ENCODE data around the gene GMDS. TPM values are rescaled to one million over a fixed set of nuclear protein-coding genes. Genes with fewer than 3 reads are reported as not detected.

The GMDS gene
- total RNA-seq, 1 donor from 2014 or later, result 34.0 TPM

DNA sequence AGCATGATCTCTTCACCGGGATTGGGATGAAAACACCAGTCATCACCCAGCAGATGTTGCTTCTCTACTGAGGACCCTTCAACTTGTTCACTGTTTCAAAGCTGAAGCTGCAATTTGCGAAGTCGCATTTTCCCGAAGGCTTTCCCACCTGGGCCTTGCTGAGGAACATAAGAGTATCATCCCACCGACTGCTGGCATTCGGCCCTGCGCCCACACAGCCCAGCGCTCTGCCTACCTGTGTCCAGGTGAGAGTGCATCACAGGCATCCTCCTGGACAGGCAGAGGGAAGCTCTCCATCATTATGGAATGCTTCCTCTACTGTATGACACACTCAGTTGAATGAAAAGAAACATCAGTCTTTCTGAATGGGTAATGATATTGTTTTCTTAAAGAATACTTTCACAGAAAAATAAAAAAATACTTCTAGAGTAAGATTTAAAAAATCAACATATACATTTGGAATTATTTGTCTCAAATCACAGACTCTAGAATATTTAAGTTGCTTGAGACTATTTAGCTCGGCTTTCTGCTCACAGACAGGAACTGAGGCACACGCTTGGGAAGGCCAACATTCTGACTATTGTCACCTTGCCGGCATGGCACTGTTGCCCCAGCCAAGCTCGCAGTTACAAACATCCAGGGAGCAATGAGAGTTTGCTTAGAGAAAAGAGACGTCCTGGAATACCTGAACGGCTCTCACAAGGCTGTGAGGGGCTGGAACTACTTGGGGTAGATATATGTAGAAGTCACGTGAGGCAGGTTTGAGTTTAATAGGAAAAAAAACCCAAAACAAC lies 587.0 kb downstream of the GMDS start:
- no peak overlapping the region for H3K27ac Mint-ChIP-seq (ENCODE audit: unreplicated experiment)
- no peaks in the 10 kb centered on the region for H3K27me3 Mint-ChIP-seq (ENCODE audit: low read depth)
- no peaks in the 10 kb centered on the region for H3K36me3 Mint-ChIP-seq (ENCODE audit: low read depth)
- no peak for DNase-seq (ENCODE audit: low spot score)
- H3K4me1 Mint-ChIP-seq (ENCODE audit: low read depth), result peaks cover 22% of the 10 kb centered on the region
- H3K9me3 Mint-ChIP-seq (ENCODE audit: low read depth), result no peaks in the 10 kb centered on the region
- TF ChIP-seq, protein P1, sequence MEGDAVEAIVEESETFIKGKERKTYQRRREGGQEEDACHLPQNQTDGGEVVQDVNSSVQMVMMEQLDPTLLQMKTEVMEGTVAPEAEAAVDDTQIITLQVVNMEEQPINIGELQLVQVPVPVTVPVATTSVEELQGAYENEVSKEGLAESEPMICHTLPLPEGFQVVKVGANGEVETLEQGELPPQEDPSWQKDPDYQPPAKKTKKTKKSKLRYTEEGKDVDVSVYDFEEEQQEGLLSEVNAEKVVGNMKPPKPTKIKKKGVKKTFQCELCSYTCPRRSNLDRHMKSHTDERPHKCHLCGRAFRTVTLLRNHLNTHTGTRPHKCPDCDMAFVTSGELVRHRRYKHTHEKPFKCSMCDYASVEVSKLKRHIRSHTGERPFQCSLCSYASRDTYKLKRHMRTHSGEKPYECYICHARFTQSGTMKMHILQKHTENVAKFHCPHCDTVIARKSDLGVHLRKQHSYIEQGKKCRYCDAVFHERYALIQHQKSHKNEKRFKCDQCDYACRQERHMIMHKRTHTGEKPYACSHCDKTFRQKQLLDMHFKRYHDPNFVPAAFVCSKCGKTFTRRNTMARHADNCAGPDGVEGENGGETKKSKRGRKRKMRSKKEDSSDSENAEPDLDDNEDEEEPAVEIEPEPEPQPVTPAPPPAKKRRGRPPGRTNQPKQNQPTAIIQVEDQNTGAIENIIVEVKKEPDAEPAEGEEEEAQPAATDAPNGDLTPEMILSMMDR (IDR thresholded peaks at IDR 0.05), result no peak
- H3K4me3 Mint-ChIP-seq (ENCODE audit: unreplicated experiment), result no peak overlapping the region

DNA sequence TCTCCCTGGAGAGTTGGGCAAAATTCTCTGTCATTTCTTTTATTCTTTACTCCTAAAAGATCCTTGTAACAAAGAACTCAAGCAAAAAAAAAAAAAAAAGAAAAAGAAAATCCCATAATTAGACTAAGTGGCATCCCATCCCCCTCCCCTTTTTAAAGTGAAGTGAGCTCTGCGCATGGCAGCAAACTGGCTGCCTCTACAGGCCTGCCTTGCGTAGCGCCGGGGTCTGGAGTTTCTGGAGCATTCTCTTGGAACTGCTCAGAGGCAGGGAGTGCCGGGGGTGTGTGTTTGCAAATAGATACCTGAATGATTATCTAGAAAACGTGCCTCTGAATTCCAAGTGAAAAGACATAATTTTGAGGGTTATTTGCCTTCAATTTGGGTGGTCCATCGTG lies 587.6 kb downstream of the GMDS start:
- Mint-ChIP-seq H3K9me3 (ENCODE audit: low read depth) (no peaks in the 10 kb centered on the region), H3K27me3 (ENCODE audit: low read depth) (no peaks in the 10 kb centered on the region)

DNA sequence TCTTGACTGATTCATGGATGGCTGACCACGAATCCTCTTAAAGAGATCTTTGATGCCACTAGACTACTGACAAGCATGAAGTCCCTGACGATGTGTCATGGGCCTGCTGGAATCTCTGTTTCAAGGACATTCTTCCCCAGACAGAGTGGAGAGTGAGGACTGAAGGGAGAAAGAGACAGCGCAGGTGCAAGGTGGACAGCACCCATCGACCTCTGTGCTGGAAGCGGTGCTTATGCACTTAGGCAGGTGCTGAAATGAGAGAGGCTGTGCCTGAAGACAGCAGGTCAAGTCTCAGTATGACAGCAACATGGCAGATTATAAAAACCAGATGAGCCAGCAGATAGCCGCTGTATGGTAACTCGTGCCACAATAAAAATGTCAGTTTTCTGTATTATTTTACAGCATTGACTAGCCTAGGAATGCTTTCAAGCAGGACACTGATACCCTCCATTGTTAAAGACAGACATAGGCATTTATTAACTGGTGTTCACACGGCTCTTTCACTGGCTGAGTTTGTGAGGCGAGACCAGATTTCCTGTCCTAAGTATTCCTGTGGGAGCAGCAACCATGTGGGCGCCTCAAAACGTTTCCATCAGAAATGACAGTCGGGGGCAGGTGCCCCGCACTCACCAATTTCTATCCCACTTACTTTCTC lies 588.2 kb downstream of the GMDS start:
- H3K27ac Mint-ChIP-seq (ENCODE audit: unreplicated experiment), result no peak overlapping the region
- DNase-seq (ENCODE audit: low spot score), result no peak

More for the DNA sequence above, 587.6 kb downstream of the GMDS start:
- Mint-ChIP-seq H3K36me3 (ENCODE audit: low read depth) (no peaks in the 10 kb centered on the region), H3K4me3 (ENCODE audit: unreplicated experiment) (no peak overlapping the region), H3K27ac (ENCODE audit: unreplicated experiment) (no peak overlapping the region), H3K4me1 (ENCODE audit: low read depth) (peaks cover 16% of the 10 kb centered on the region)
- no peak for DNase-seq (ENCODE audit: low spot score)
- TF ChIP-seq, protein P1 (IDR thresholded peaks at IDR 0.05), result no peak

DNA sequence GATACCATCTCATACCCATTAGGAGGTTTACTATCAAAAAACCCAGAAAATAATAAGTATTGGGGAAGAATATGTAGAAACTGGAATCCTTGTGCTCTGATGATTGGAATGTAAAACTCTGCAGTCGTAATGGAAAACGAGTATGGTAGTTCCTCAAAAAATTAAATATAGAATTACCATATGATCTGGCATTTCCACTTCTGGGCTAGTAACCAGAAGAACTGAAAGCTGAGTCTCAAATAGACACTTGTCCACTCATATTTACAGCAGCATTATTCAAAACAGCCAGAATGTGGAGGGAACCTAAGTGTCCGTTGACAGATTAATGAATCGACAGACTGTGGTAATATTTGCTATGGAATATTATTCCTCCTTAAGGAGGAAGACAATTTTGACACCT lies 591.4 kb downstream of the GMDS start:
- TF ChIP-seq, protein P1 (IDR thresholded peaks at IDR 0.05), result no peak
- Mint-ChIP-seq H3K27ac (ENCODE audit: unreplicated experiment) (no peak overlapping the region), H3K4me3 (ENCODE audit: unreplicated experiment) (no peak overlapping the region), H3K27me3 (ENCODE audit: low read depth) (no peaks in the 10 kb centered on the region), H3K4me1 (ENCODE audit: low read depth) (peaks cover 5% of the 10 kb centered on the region), H3K9me3 (ENCODE audit: low read depth) (no peaks in the 10 kb centered on the region), H3K36me3 (ENCODE audit: low read depth) (no peaks in the 10 kb centered on the region)
- no peak for DNase-seq (ENCODE audit: low spot score)

More for the DNA sequence above, 588.2 kb downstream of the GMDS start:
- no peak overlapping the region for H3K4me3 Mint-ChIP-seq (ENCODE audit: unreplicated experiment)
- no peaks in the 10 kb centered on the region for H3K9me3 Mint-ChIP-seq (ENCODE audit: low read depth)
- peaks cover 11% of the 10 kb centered on the region for H3K4me1 Mint-ChIP-seq (ENCODE audit: low read depth)
- H3K27me3 Mint-ChIP-seq (ENCODE audit: low read depth), result no peaks in the 10 kb centered on the region
- H3K36me3 Mint-ChIP-seq (ENCODE audit: low read depth), result no peaks in the 10 kb centered on the region
- TF ChIP-seq, protein P1 (IDR thresholded peaks at IDR 0.05), result no peak

DNA sequence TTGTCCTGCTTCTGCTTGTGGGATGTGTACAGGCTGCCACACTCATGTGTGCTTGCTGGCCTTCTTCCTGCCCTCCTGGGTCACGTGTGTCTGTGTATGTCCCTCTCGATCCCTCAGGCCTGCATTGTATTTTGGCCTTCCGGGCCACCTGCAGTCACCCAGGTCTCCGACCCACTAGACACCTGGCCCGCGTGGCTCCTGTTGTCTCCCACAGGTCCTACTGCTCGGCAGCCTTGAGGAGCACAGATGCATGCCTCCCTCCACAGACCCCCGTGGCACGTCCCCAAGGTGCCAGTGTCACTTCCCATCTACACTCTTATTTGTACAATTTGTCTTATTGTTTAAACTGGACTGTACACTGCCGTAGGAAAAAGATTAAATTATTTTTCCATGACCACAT lies 592.6 kb downstream of the GMDS start:
- no peaks in the 10 kb centered on the region for H3K9me3 Mint-ChIP-seq (ENCODE audit: low read depth)
- no peaks in the 10 kb centered on the region for H3K27me3 Mint-ChIP-seq (ENCODE audit: low read depth)
- peaks cover 5% of the 10 kb centered on the region for H3K4me1 Mint-ChIP-seq (ENCODE audit: low read depth)
- no peak for DNase-seq (ENCODE audit: low spot score)
- H3K36me3 Mint-ChIP-seq (ENCODE audit: low read depth), result no peaks in the 10 kb centered on the region
- TF ChIP-seq, protein P1 (IDR thresholded peaks at IDR 0.05), result no peak
- H3K27ac Mint-ChIP-seq (ENCODE audit: unreplicated experiment), result no peak overlapping the region
- no peak overlapping the region for H3K4me3 Mint-ChIP-seq (ENCODE audit: unreplicated experiment)
